ENCODE data around the gene BET1. TPM values are rescaled to one million over a fixed set of nuclear protein-coding genes. Genes with fewer than 3 reads are reported as not detected.

BET1 gene
- polyA plus RNA-seq, 1 of the 3 experiments (the other 2 are of a cell fraction), result 20.1 TPM

GRCh38 chr7:93949423-93949822 lies 54.7 kb downstream of the BET1 start:
- Histone ChIP-seq H3K4me1 (ENCODE audit: control insufficient read depth in 1 of 2, insufficient read depth in 2 of 2, low read depth in 1 of 2, low read length in 1 of 2) (peaks cover 12 to 32% of the 10 kb centered on the region in 2 experiments; a peak in 3 of 4 replicates), H2AFZ (ENCODE audit: low read depth) (peak overlapping the region; percentile 1; the same call in 1 of the 2 replicates), H3K9ac (no peak overlapping the region), H3K79me2 (ENCODE audit: insufficient read depth) (no peaks in the 10 kb centered on the region), H3F3A (replicated peaks; ENCODE audit: insufficient read depth) (peaks cover 9% of the 10 kb centered on the region), H3K27ac (ENCODE audit: low read depth in 2 of 2, low read length in 1 of 2) (peak overlapping the region; percentile 65 to 91), H3K9me3 (no peaks in the 10 kb centered on the region), H4K20me1 (ENCODE audit: insufficient read depth) (no peaks in the 10 kb centered on the region), H3K4me3 (ENCODE audit: low read depth in 2 of 2, low read length in 1 of 2) (no peak overlapping the region), H3K9me2 (no peaks in the 10 kb centered on the region), H3K27me3 (ENCODE audit: insufficient read depth) (no peaks in the 10 kb centered on the region), H3K4me2 (no peak overlapping the region), H3K36me3 (replicated peaks in 1 of 2; ENCODE audit: control insufficient read depth in 1 of 2, insufficient read depth in 2 of 2, low read length in 1 of 2) (no peaks in the 10 kb centered on the region)
- TF ChIP-seq ZBTB33 (IDR thresholded peaks at IDR 0.05; ENCODE audit: borderline replicate concordance, low read depth) (no peak), MAX (IDR thresholded peaks at IDR 0.05; ENCODE audit: low read depth) (peak; percentile 44; the same call in 1 of the 2 replicates), FOSL2 (IDR thresholded peaks at IDR 0.05; ENCODE audit: borderline replicate concordance, low read depth) (peak; percentile 85), YY1 (IDR thresholded peaks at IDR 0.05; ENCODE audit: low read depth) (peak; percentile 34; the same call in 1 of the 2 replicates), CHD2 (IDR thresholded peaks at IDR 0.05; ENCODE audit: low read length, partially characterized antibody) (peak; percentile 32), ELF1 (IDR thresholded peaks at IDR 0.05) (no peak), JUND (IDR thresholded peaks at IDR 0.05) (peak; percentile 88), IRF3 (IDR thresholded peaks at IDR 0.05; ENCODE audit: low read depth, low read length) (no peak), MEF2A (IDR thresholded peaks at IDR 0.05; ENCODE audit: borderline replicate concordance, low read depth) (no peak), CTCF (IDR thresholded peaks at IDR 0.05) (no peak), RXRA (IDR thresholded peaks at IDR 0.05; ENCODE audit: borderline replicate concordance, low read depth) (no peak; the same call in 1 of the 2 replicates), FOXM1 (IDR thresholded peaks at IDR 0.05; ENCODE audit: low read depth) (no peak), MXI1 (IDR thresholded peaks at IDR 0.05; ENCODE audit: low read depth, low read length) (no peak), SIN3A (IDR thresholded peaks at IDR 0.05; ENCODE audit: borderline replicate concordance, low read depth, low read length) (no peak), EZH2phosphoT487 (IDR thresholded peaks at IDR 0.05; ENCODE audit: borderline replicate concordance, low read depth) (no peak), RCOR1 (IDR thresholded peaks at IDR 0.05; ENCODE audit: low read length) (no peak), REST (IDR thresholded peaks at IDR 0.05; ENCODE audit: low read depth, low read length) (no peak), TCF12 (IDR thresholded peaks at IDR 0.05) (peak; percentile 82), PBX3 (IDR thresholded peaks at IDR 0.05) (peak; percentile 90), EP300 (IDR thresholded peaks at IDR 0.05; ENCODE audit: borderline replicate concordance in 1 of 2, low read depth in 1 of 2, low read length in 1 of 2) (peak; percentile 79 to 87), TEAD4 (IDR thresholded peaks at IDR 0.05; ENCODE audit: borderline replicate concordance, insufficient read depth) (peak; percentile 64; the same call in 1 of the 2 replicates), USF1 (IDR thresholded peaks at IDR 0.05; ENCODE audit: borderline replicate concordance, low read depth) (no peak)
- DNase-seq, result peak; percentile 28
- ChIA-PET POLR2A (interaction anchor here (0.6 to 0.8 kb wide), 2 partner anchors 16 to 28 kb away, joined by 3 to 4 read pairs; partner anchors contain the start of gene GNG11), CTCF (interaction anchor here (1.0 to 1.2 kb wide), 4 partner anchors 9 to 138 kb away, joined by 3 read pairs; partner anchors contain the start of gene GNG11)
- 7% methylated on average over 1 of the region's 1 CpG for WGBS (ENCODE audit: low lambda C conversion rate)
